ENCODE data around the gene RIMBP2.

DNA sequence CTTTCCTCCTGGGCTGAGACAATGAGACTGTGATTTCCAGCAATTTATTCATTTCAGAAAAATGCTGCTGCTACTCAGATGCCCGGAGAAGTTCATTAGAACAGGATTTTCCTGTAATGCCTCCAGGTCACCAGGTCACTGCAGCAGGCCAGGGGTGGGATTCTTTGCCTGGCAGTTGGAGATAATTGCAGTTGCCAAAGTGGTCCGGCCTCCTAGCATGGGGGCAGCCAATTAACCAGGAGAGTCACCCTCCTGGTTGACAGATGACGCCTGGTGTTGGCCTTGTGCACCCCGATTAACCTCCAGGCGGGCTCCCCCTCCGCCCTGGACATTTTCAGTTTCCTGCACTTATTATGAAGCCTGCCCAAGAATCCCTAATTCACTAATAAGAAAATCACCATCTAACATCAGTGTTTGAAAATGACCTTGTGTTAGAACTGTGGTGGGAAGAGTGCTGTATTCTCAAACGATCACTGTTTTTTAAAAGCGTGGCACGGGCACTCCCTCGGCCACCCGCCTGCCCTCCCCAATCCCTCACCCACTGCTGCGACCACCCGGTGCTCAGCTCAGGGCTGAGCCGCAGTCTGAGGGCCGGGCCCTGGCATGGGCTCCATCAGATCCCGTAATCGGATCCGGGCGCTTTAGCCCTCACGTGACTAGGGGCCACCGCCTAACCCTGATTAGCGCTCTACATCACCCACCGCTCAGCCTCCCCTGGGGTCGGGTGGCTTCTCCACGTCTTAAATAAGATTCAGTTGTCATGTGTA lies 12.9 kb downstream of the RIMBP2 start:
- TF ChIP-seq, protein P1, sequence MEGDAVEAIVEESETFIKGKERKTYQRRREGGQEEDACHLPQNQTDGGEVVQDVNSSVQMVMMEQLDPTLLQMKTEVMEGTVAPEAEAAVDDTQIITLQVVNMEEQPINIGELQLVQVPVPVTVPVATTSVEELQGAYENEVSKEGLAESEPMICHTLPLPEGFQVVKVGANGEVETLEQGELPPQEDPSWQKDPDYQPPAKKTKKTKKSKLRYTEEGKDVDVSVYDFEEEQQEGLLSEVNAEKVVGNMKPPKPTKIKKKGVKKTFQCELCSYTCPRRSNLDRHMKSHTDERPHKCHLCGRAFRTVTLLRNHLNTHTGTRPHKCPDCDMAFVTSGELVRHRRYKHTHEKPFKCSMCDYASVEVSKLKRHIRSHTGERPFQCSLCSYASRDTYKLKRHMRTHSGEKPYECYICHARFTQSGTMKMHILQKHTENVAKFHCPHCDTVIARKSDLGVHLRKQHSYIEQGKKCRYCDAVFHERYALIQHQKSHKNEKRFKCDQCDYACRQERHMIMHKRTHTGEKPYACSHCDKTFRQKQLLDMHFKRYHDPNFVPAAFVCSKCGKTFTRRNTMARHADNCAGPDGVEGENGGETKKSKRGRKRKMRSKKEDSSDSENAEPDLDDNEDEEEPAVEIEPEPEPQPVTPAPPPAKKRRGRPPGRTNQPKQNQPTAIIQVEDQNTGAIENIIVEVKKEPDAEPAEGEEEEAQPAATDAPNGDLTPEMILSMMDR (IDR thresholded peaks at IDR 0.05), result no peak
- no peak for TF ChIP-seq POLR2A (IDR thresholded peaks at IDR 0.05)
